Spleen (tissue), 11 donors: ENCODE results near the gene BLMH. TPM values are rescaled to one million over a fixed set of nuclear protein-coding genes. Genes with fewer than 3 reads are reported as not detected.

Experiments used
- DNase-seq: peaks from one replicate; pipeline ENCODE4 v3.0.0-alpha.2; 2020
- H3K27ac ChIP-seq, 8 donors: fragments of 200-600 bp; sonication (generic) in 7 of 8; 1 replicate in 4 of 8; 2 replicates in 4 of 8; pipeline versions ENCODE4 v1.5.0 to v1.8.0; 2016 to 2021; ENCODE audit warnings: inconsistent platforms in 4 of 8, mild to moderate bottlenecking in 4 of 8, moderate library complexity in 1 of 8
- H3K27me3 ChIP-seq, 7 donors: fragments of 200-600 bp; sonication (generic) in 6 of 7; replicated peaks in 1 of 7; 1 replicate in 4 of 7; 2 replicates in 3 of 7; pipeline versions ENCODE4 v1.5.0 to v1.8.0; 2016 to 2021; ENCODE audit warnings: inconsistent platforms in 3 of 7, mild to moderate bottlenecking in 1 of 7
- H3K36me3 ChIP-seq, 6 donors: fragments of 200-600 bp; sonication (generic) in 5 of 6; 1 replicate in 4 of 6; 2 replicates in 2 of 6; pipeline versions ENCODE4 v1.5.0 to v1.8.0; 2016 to 2021; ENCODE audit warnings: inconsistent platforms in 2 of 6
- H3K4me1 ChIP-seq, 6 donors: fragments of 200-600 bp; sonication (generic) in 5 of 6; 1 replicate in 3 of 6; 2 replicates in 3 of 6; pipeline versions ENCODE4 v1.5.0 to v1.8.0; 2016 to 2021; ENCODE audit warnings: inconsistent platforms in 3 of 6
- H3K4me3 ChIP-seq, 8 donors: fragments of 200-600 bp; sonication (generic) in 7 of 8; 1 replicate in 4 of 8; 2 replicates in 4 of 8; pipeline versions ENCODE4 v1.5.0 to v1.8.0; 2016 to 2021; ENCODE audit warnings: inconsistent platforms in 4 of 8, mild to moderate bottlenecking in 4 of 8, moderate library complexity in 2 of 8
- H3K9me3 ChIP-seq, 8 donors: fragments of 200-600 bp; sonication (generic) in 7 of 8; 1 replicate in 4 of 8; 2 replicates in 4 of 8; pipeline versions ENCODE4 v1.5.0 to v1.8.0; 2016 to 2021; ENCODE audit warnings: inconsistent platforms in 4 of 8
- CTCF ChIP-seq, 11 experiments: fragments of 200-600 bp in 7 of 11; fragments of 450-650 bp in 4 of 11; sonication (generic) in 4 of 11; IDR thresholded peaks in 8 of 11; conservative IDR thresholded peaks in 3 of 11; 1 replicate in 7 of 11; 2 replicates in 4 of 11; pipeline versions ENCODE4 v1.4.0 to v1.8.0; 2016 to 2021; ENCODE audit warnings: antibody characterized with exemption in 11 of 11, inconsistent platforms in 4 of 11, mild to moderate bottlenecking in 1 of 11
- POLR2A ChIP-seq, 3 donors: fragments of 450-650 bp; IDR thresholded peaks; one replicate each; pipeline ENCODE4 v1.5.1; 2017; ENCODE audit warnings: antibody characterized with exemption in 3 of 3, mild to moderate bottlenecking in 1 of 3
- POLR2AphosphoS5 ChIP-seq, 3 donors: sonication (generic); formaldehyde crosslinking; IDR thresholded peaks; one replicate each; pipeline ENCODE4 v1.5.1; 2017; ENCODE audit warnings: antibody characterized with exemption in 3 of 3
- WGBS, 5 donors: extraction: QIAGEN DNeasy Blood & Tissue Kit in 3 of 5; methylation state at CpG; one replicate each; pipeline versions ENCODE4 v1.1.5 to v1.1.7; 2013 to 2018; 5-methylcytosine and 5-hydroxymethylcytosine counted together
- intact Hi-C: fragments of 100-400 bp; cut with DNase I; formaldehyde crosslinking; loops from one replicate; pipeline ENCODE4 v1.15.0; 2023; ENCODE audit warnings: low total_unique reads
- polyA plus RNA-seq, 3 donors: library from polyadenylated mRNA; stranded (reverse); fragments of 200-250 nt; gene quantifications; one replicate each; pipeline ENCODE4 v1.2.1, GENCODE V29; 2013
- total RNA-seq, 7 donors: library from RNA; depleted of rRNA in 3 of 7; stranded (reverse); fragments of >200 nt in 3 of 7; fragmentation: NEBNext Ultra II Directional in 4 of 7; extraction: Animal tissue kit (Norgen Biotek cat#: 25700) in 4 of 7; gene quantifications; one replicate each; pipeline versions ENCODE4 v1.1.0 to v1.2.1, GENCODE V29; 2016 to 2021
- donor health status: healthy with polysubstance abuse.
- donor health status: DM: no; HTN: no; CAD: no; lungs with moderate emphysema.
- donor health status: DM: no; HTN: no; CAD: no.
- donor health status: Bipolar disorder and iron deficiency.
- donor health status: healthy.
- donor health status: DM: no; HTN: no; CAD: no.
- donor health status: DM: yes; HTN: yes; CAD: no.

The BLMH gene
- total and polyA plus RNA-seq, 10 donors: 15.6 to 35.5 (median 28.7) TPM

GRCh38 chr17:30267625-30268024 is 24.1 kb downstream of the BLMH start:
- no peaks in the 10 kb centered on the region for H3K27me3 ChIP-seq
- intact Hi-C loops: no loop called here
- no peaks in the 10 kb centered on the region for H3K4me1 ChIP-seq
- H3K27ac ChIP-seq: no peak overlapping the region
- peaks cover 2 to 100% (median 65%) of the 10 kb centered on the region in 6 donors for H3K36me3 ChIP-seq
- no peak overlapping the region for H3K4me3 ChIP-seq
- DNase-seq: no peak
- 97 to 100% (median 97%) methylated on average over 2 of the region's 2 CpGs for WGBS, 5 donors
- H3K9me3 ChIP-seq: no peaks in the 10 kb centered on the region
- TF ChIP-seq POLR2A (IDR thresholded peaks at IDR 0.05): no peak
- TF ChIP-seq POLR2AphosphoS5 (IDR thresholded peaks at IDR 0.05): no peak
- no peak for TF ChIP-seq CTCF (IDR thresholded peaks at IDR 0.05 in 8 of 11, conservative IDR thresholded peaks at IDR 0.05 in 3 of 11)

- no peak overlapping the region for H3K4me3 ChIP-seq
- DNase-seq: no peak
- no peak for TF ChIP-seq POLR2AphosphoS5 (IDR thresholded peaks at IDR 0.05)
- no peak for TF ChIP-seq POLR2A (IDR thresholded peaks at IDR 0.05)
- no peak for TF ChIP-seq CTCF (IDR thresholded peaks at IDR 0.05 in 8 of 11, conservative IDR thresholded peaks at IDR 0.05 in 3 of 11)
- 57 to 68% (median 59%) methylated on average over 2 of the region's 2 CpGs for WGBS, 5 donors
- no peak overlapping the region for H3K27ac ChIP-seq
- H3K4me1 ChIP-seq: no peaks in the 10 kb centered on the region
- intact Hi-C loops: no loop called here
- H3K27me3 ChIP-seq: no peaks in the 10 kb centered on the region
- no peaks in the 10 kb centered on the region for H3K9me3 ChIP-seq
- peaks cover 0 to 99% (median 51%) of the 10 kb centered on the region in 6 donors for H3K36me3 ChIP-seq
Observed at GRCh38 chr17:30263552-30264333, 28.0 kb downstream of the BLMH start.

- Histone ChIP-seq H3K9me3 (no peaks in the 10 kb centered on the region), H3K4me3 (no peak overlapping the region), H3K36me3 (peaks cover 0 to 97% (median 54%) of the 10 kb centered on the region in 6 donors), H3K4me1 (no peaks in the 10 kb centered on the region), H3K27ac (no peak overlapping the region), H3K27me3 (no peaks in the 10 kb centered on the region)
- TF ChIP-seq POLR2A (IDR thresholded peaks at IDR 0.05) (no peak), CTCF (IDR thresholded peaks at IDR 0.05 in 8 of 11, conservative IDR thresholded peaks at IDR 0.05 in 3 of 11) (no peak), POLR2AphosphoS5 (IDR thresholded peaks at IDR 0.05) (no peak)
- 84 to 93% (median 88%) methylated on average over 5 of the region's 5 CpGs for WGBS, 5 donors
- no peak for DNase-seq
- intact Hi-C loops: no loop called here
Observed at GRCh38 chr17:30256756-30257506, 34.8 kb downstream of the BLMH start.

- no peak overlapping the region for H3K4me3 ChIP-seq
- H3K27ac ChIP-seq: no peak overlapping the region
- 80 to 95% (median 93%) methylated on average over 1 of the region's 1 CpG for WGBS, 5 donors
- H3K27me3 ChIP-seq: no peaks in the 10 kb centered on the region
- H3K9me3 ChIP-seq: no peaks in the 10 kb centered on the region
- no peak for TF ChIP-seq CTCF (IDR thresholded peaks at IDR 0.05 in 8 of 11, conservative IDR thresholded peaks at IDR 0.05 in 3 of 11)
- no peak for TF ChIP-seq POLR2AphosphoS5 (IDR thresholded peaks at IDR 0.05)
- no peak for TF ChIP-seq POLR2A (IDR thresholded peaks at IDR 0.05)
- intact Hi-C loops: no loop called here
- H3K36me3 ChIP-seq: peaks cover 0 to 98% (median 43%) of the 10 kb centered on the region in 6 donors
- no peaks in the 10 kb centered on the region for H3K4me1 ChIP-seq
- no peak for DNase-seq
Observed at GRCh38 chr17:30254150-30254549, 37.6 kb downstream of the BLMH start.
